Upper lobe of left lung (tissue), 6 donors: ENCODE data around the gene PCSK6. TPM values are rescaled to one million over a fixed set of nuclear protein-coding genes. Genes with fewer than 3 reads are reported as not detected.

ENCODE experiments used
- ATAC-seq, 2 donors: fragments of 200-7000 bp; cut with Tn5 transposase; one replicate each; pipeline ENCODE4 v1.9.1; 2022; ENCODE audit warnings: mild to moderate bottlenecking in 2 of 2, moderate library complexity in 2 of 2; ENCODE audit not compliant: low FRiP score in 2 of 2
- DNase-seq, 2 donors: peaks; one replicate each; pipeline ENCODE4 v3.0.0-alpha.2; 2019 to 2020
- H3K27ac ChIP-seq, 4 donors: fragments of 200-600 bp; sonication (generic); one replicate each; pipeline ENCODE4 v1.5.1; 2016 to 2019
- H3K27me3 ChIP-seq, 4 donors: fragments of 200-600 bp; sonication (generic); one replicate each; pipeline ENCODE4 v1.5.1; 2017 to 2019
- H3K36me3 ChIP-seq, 4 donors: fragments of 200-600 bp; sonication (generic); one replicate each; pipeline ENCODE4 v1.5.1; 2016 to 2019
- H3K4me1 ChIP-seq, 4 donors: fragments of 200-600 bp; sonication (generic); one replicate each; pipeline ENCODE4 v1.5.1; 2018 to 2019
- H3K4me3 ChIP-seq, 4 donors: fragments of 200-600 bp; sonication (generic); one replicate each; pipeline ENCODE4 v1.5.1; 2017 to 2019; ENCODE audit warnings: mild to moderate bottlenecking in 2 of 4, moderate library complexity in 1 of 4
- H3K9me3 ChIP-seq, 4 donors: fragments of 200-600 bp; sonication (generic); one replicate each; pipeline ENCODE4 v1.5.1; 2018 to 2019
- CTCF ChIP-seq, 6 experiments: fragments of 450-650 bp in 4 of 6; fragments of 200-600 bp in 2 of 6; sonication (generic) in 2 of 6; IDR thresholded peaks; one replicate each; pipeline ENCODE4 v1.5.1; 2016 to 2019; ENCODE audit warnings: antibody characterized with exemption in 6 of 6
- EP300 ChIP-seq, 4 donors: sonication (generic); formaldehyde crosslinking; IDR thresholded peaks; one replicate each; pipeline ENCODE4 v1.5.1; 2017; ENCODE audit warnings: antibody characterized with exemption in 4 of 4, control low read depth in 2 of 4
- POLR2A ChIP-seq, 4 donors: fragments of 450-650 bp; IDR thresholded peaks; one replicate each; pipeline ENCODE4 v1.5.1; 2016 to 2017; ENCODE audit warnings: antibody characterized with exemption in 4 of 4, mild to moderate bottlenecking in 2 of 4
- POLR2AphosphoS5 ChIP-seq, 2 donors: sonication (generic); formaldehyde crosslinking; IDR thresholded peaks; one replicate each; pipeline ENCODE4 v1.5.1; 2017; ENCODE audit warnings: antibody characterized with exemption in 2 of 2
- WGBS, 2 donors: methylation state at CpG; one replicate each; pipeline ENCODE4 v1.1.5; 2017 to 2018; 5-methylcytosine and 5-hydroxymethylcytosine counted together
- total RNA-seq, 6 donors: library from RNA; depleted of rRNA in 4 of 6; stranded (reverse); fragments of >200 nt in 4 of 6; gene quantifications; one replicate each; pipeline versions ENCODE4 v1.1.0 to v1.2.1, GENCODE V29; 2016 to 2021
- donor health status: DM: no; HTN: no; CAD: no; lungs with moderate emphysema.
- donor health status: DM: no; HTN: yes; CAD: no; lungs with severe emphysema.

PCSK6 gene
- total RNA-seq, 6 donors from 2014 or later = 3.1 to 24.4 (median 5.5) TPM

- no peak for TF ChIP-seq EP300 (IDR thresholded peaks at IDR 0.05)
- TF ChIP-seq POLR2AphosphoS5 (IDR thresholded peaks at IDR 0.05) = no peak
- TF ChIP-seq POLR2A (IDR thresholded peaks at IDR 0.05) = no peak
- no peak for TF ChIP-seq CTCF (IDR thresholded peaks at IDR 0.05)
- WGBS, 2 donors = 83 to 89% methylated on average over 6 of the region's 6 CpGs
- Histone ChIP-seq H3K9me3 (no peaks in the 10 kb centered on the region), H3K4me3 (no peak overlapping the region), H3K27ac (no peak overlapping the region), H3K27me3 (no peaks in the 10 kb centered on the region), H3K36me3 (peaks cover 25 to 96% (median 71%) of the 10 kb centered on the region in 4 donors), H3K4me1 (no peaks in the 10 kb centered on the region)
- DNase-seq (no peak), ATAC-seq (no peak)
Observed at GRCh38 chr15:101283931-101284330, 205.6 kb downstream of the PCSK6 start.

- peaks cover 16 to 24% (median 18%) of the 10 kb centered on the region in 4 donors for H3K4me1 ChIP-seq
- no peaks in the 10 kb centered on the region for H3K9me3 ChIP-seq
- WGBS, 2 donors = 88 to 89% methylated on average over 2 of the region's 2 CpGs
- ATAC-seq = no peak
- H3K27me3 ChIP-seq = no peaks in the 10 kb centered on the region
- peaks cover 14 to 69% (median 45%) of the 10 kb centered on the region in 4 donors for H3K36me3 ChIP-seq
- no peak overlapping the region for H3K27ac ChIP-seq
- no peak overlapping the region for H3K4me3 ChIP-seq
- TF ChIP-seq EP300 (IDR thresholded peaks at IDR 0.05) (no peak), CTCF (IDR thresholded peaks at IDR 0.05) (no peak), POLR2AphosphoS5 (IDR thresholded peaks at IDR 0.05) (no peak), POLR2A (IDR thresholded peaks at IDR 0.05) (no peak)
- DNase-seq = no peak
Observed at GRCh38 chr15:101280007-101280406, 209.5 kb downstream of the PCSK6 start.

GRCh38 chr15:101277943-101278564 lies 211.5 kb downstream of the PCSK6 start:
- no peak for ATAC-seq
- peak overlapping the region in 3 of 4 donors; percentile 69 to 93 (median 91) for H3K4me3 ChIP-seq
- peak overlapping the region; percentile 86 to 96 (median 92) for H3K27ac ChIP-seq
- WGBS, 2 donors = 87 to 89% methylated on average over 12 of the region's 12 CpGs
- H3K9me3 ChIP-seq = no peaks in the 10 kb centered on the region
- peaks cover 16 to 24% (median 18%) of the 10 kb centered on the region in 4 donors for H3K4me1 ChIP-seq
- H3K27me3 ChIP-seq = no peaks in the 10 kb centered on the region
- peaks cover 20 to 69% (median 46%) of the 10 kb centered on the region in 4 donors for H3K36me3 ChIP-seq
- no peak for TF ChIP-seq POLR2A (IDR thresholded peaks at IDR 0.05)
- no peak for DNase-seq

- peak; percentile 92 to 99 for DNase-seq
- peaks cover 27 to 69% (median 46%) of the 10 kb centered on the region in 4 donors for H3K36me3 ChIP-seq
Observed at GRCh38 chr15:101277038-101277822, 212.3 kb downstream of the PCSK6 start, which contains the start of gene SELENOS. SELENOS (minus strand) TSS chr15:101277485; CDS start chr15:101277417, 68 bp downstream.

More at GRCh38 chr15:101277038-101277822, 212.3 kb downstream of the PCSK6 start, which contains the start of gene SELENOS:
- Histone ChIP-seq H3K27me3 (no peaks in the 10 kb centered on the region), H3K4me1 (peaks cover 16 to 24% (median 18%) of the 10 kb centered on the region in 4 donors), H3K27ac (peak within 1 kb of the TSS; percentile 86 to 96 (median 92)), H3K9me3 (no peaks in the 10 kb centered on the region), H3K4me3 (peak within 1 kb of the TSS; percentile 69 to 93 (median 82))
- TF ChIP-seq POLR2A (IDR thresholded peaks at IDR 0.05) = peak in 3 of 4 donors; percentile 84 to 98 (median 91)
- TF ChIP-seq EP300 (IDR thresholded peaks at IDR 0.05) = peak in 2 of 4 donors; percentile 47 to 51
- TF ChIP-seq POLR2AphosphoS5 (IDR thresholded peaks at IDR 0.05) = peak; percentile 79 to 88
- peak in 3 of 6 experiments; percentile 17 to 26 (median 24) for TF ChIP-seq CTCF (IDR thresholded peaks at IDR 0.05)
- 1% methylated on average over 23 to 33 of the region's 91 CpGs for WGBS, 2 donors
- ATAC-seq = peak; percentile 96 to 98
